Skin epidermis (tissue), 12 donors: Measurements from ENCODE around the gene UTP25.
A peak's percentile ranks its signal among the peaks of the same experiment; 100 is the strongest.
"Not testable (repeated sequence)": the region's sequence is repeated elsewhere in the genome, so short reads cannot be mapped to it uniquely, and the experiment has no call there.

Experiments used
- H3K27ac ChIP-seq, 21 experiments: fragments of 200-600 bp; sonication (generic) in 11 of 21; one replicate each; pipeline ENCODE4 v1.5.0; 2020; ENCODE audit warnings: mild to moderate bottlenecking in 3 of 21, inconsistent platforms in 2 of 21, moderate library complexity in 2 of 21
- H3K4me3 ChIP-seq, 7 experiments: fragments of 200-600 bp; sonication (generic) in 2 of 7; one replicate each; pipeline ENCODE4 v1.5.0; 2020; ENCODE audit warnings: inconsistent platforms in 2 of 7, mild to moderate bottlenecking in 2 of 7, moderate library complexity in 1 of 7

Gene UTP25

DNA sequence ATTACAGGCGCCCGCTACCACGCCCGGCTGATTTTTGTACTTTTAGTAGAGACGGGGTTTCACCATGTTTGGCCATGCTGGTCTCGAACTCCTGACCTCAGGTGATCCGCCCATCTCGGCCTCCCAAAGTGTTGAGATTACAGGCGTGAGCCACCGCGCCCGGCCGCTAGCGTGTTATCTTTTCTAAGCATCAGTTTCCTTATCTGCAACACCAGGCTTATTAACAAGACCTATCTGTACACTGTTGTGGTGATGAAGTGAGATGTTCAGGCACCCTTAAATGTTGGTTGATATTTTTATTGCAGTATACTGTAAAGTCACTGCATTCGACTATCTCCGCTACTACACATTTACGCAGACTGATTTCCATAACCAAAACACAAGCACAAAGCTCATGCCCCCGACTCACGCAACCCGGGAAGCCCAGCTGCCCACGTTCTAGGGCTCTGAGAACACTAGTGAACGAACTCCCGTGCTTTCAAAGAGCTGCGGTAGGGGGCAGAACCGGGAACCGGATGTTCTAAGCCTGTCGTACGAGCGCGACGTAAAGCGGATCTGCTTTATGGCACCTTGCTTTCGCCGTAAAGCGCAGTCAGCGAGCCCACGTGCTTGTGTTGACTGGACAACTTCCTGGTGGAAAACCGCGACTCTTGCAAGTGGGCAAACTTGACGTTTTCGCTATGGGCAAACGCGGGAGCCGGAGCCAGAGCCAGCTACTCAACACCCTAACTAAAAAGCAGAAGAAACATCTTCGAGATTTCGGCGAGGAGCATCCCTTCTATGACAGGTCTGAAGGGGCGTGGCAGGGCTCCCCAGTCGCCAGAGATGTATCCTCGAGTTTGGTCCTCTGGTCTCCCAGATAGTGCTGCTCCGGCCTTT, at the start of gene UTP25:
Gene UTP25, plus strand, starts transcription at position 589 of the 879 bp plus-strand sequence. Its CDS starts 92 bp downstream, at position 681.
- Histone ChIP-seq H3K27ac (peak within 1 kb of the TSS; percentile 29 to 90 (median 77)), H3K4me3 (peak within 1 kb of the TSS; percentile 56 to 92 (median 73))

DNA sequence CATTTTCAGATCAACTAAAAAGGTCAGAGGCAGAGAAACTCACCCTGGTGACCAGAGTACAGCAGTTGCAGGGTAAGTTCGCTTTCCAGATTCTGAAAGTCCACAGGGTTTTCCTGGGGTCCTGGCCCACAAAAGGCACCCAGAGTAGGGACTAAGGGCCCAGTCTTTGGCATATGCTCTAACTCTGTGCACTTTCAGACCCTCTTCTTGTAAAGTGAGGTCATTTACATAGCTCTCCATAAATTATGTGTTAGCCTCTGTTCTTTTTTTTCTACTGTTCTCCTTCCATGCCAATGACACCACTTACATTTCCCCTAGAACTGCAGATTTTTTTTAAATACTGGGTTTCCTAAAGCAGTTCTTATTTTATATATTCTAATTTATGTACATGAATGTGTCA, 49.7 kb upstream of the UTP25 start:
- Histone ChIP-seq H3K4me3 (no peak overlapping the region), H3K27ac (no peak overlapping the region)

- Histone ChIP-seq H3K4me3 (no peak overlapping the region), H3K27ac (no peak overlapping the region)
Measured at GRCh38 chr1:209780268-209780667, 47.5 kb upstream of the UTP25 start.

DNA sequence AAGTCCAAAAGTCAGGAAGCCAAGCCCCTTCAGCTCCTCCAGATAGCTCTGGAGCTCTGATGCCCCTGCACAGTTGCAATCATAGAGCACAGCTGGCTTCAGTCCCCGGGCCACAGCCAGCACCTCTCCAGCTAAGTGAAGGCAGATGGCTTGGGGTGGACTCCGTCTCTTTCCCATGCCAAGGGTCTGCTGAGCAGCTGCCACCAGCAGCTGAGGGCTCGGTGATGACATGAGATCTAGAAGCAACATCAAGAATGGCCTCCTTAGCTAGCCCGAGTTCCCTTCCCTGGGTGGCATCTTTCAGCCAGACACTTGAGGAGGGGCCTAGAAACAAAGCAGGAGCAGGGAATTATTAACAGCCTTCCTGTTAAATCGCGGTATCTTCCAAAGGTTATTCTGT, 44.4 kb upstream of the UTP25 start:
- peak overlapping the region in 6 of 21 experiments; percentile 82 to 93 (median 90) for H3K27ac ChIP-seq
- H3K4me3 ChIP-seq: peak overlapping the region in 4 of 7 experiments; percentile 45 to 68 (median 57)

- H3K4me3 ChIP-seq: peak within 1 kb of the TSS; percentile 43 to 68 (median 50)
- peak within 1 kb of the TSS; percentile 37 to 96 (median 89) for H3K27ac ChIP-seq
Measured at GRCh38 chr1:209784265-209785169, 43.3 kb upstream of the UTP25 start, which contains the start of gene C1orf74. C1orf74 (minus strand) TSS chr1:209784559; CDS start chr1:209783634, 925 bp downstream.

DNA sequence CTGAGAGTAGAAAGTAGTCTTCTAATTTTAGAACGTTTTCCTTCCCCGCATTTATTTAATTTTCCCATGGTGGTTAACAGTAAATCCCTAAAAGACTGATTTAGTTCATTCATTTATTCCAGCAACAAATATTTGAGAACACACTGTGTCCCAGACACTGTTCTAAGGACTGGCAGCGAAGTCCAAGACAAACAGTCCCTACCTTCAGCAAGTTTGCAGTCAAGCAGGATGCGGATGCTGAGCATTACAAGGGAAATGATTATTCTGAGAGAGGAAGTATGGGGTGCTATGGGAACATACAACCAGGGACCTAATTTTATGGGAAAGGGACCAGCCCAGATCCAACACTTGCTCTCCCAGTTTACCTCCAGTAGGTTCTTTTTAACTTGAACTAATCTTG, 42.2 kb upstream of the UTP25 start:
- H3K27ac ChIP-seq: peak overlapping the region in 7 of 21 experiments; percentile 80 to 91 (median 91)
- H3K4me3 ChIP-seq: no peak overlapping the region

GRCh38 chr1:209786146-209786545, 41.6 kb upstream of the UTP25 start:
- peak overlapping the region in 3 of 21 experiments; percentile 12 to 80 (median 41) for H3K27ac ChIP-seq
- H3K4me3 ChIP-seq: no peak overlapping the region

GRCh38 chr1:209787551-209787950, 40.2 kb upstream of the UTP25 start:
- H3K27ac ChIP-seq: peak overlapping the region in 10 of 21 experiments; percentile 15 to 62 (median 33)
- H3K4me3 ChIP-seq: no peak overlapping the region

GRCh38 chr1:209789245-209789644, 38.5 kb upstream of the UTP25 start:
- Histone ChIP-seq H3K27ac (no peak overlapping the region), H3K4me3 (no peak overlapping the region)

GRCh38 chr1:209790286-209791193, 37.2 kb upstream of the UTP25 start:
- Histone ChIP-seq H3K27ac (no peak overlapping the region), H3K4me3 (no peak overlapping the region)

GRCh38 chr1:209791920-209792319, 35.9 kb upstream of the UTP25 start:
- Histone ChIP-seq H3K27ac (no peak overlapping the region), H3K4me3 (no peak overlapping the region)

DNA sequence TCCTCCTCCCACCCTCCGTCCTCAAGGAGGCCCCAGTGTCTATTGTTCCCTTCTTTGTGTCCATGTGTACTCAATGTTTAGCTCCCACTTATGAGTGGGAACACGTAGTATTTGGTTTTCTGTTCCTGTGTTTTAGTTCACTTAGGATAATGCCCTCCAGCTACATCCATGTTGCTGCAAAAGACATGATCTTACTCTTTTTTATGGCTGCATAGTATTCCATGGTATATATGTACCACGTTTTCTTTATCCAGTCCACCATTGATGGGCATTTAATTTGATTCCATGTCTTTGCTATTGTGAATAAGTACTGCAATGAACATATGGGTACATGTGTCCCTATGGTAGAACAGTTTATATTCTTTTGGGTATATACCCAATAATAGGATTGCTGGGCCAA, 34.1 kb upstream of the UTP25 start:
- not testable (repeated sequence) for H3K27ac ChIP-seq, H3K4me3 ChIP-seq

GRCh38 chr1:209797978-209798639, 29.7 kb upstream of the UTP25 start:
- no peak overlapping the region for H3K4me3 ChIP-seq
- peak overlapping the region in 2 of 21 experiments; percentile 5 to 52 for H3K27ac ChIP-seq

DNA sequence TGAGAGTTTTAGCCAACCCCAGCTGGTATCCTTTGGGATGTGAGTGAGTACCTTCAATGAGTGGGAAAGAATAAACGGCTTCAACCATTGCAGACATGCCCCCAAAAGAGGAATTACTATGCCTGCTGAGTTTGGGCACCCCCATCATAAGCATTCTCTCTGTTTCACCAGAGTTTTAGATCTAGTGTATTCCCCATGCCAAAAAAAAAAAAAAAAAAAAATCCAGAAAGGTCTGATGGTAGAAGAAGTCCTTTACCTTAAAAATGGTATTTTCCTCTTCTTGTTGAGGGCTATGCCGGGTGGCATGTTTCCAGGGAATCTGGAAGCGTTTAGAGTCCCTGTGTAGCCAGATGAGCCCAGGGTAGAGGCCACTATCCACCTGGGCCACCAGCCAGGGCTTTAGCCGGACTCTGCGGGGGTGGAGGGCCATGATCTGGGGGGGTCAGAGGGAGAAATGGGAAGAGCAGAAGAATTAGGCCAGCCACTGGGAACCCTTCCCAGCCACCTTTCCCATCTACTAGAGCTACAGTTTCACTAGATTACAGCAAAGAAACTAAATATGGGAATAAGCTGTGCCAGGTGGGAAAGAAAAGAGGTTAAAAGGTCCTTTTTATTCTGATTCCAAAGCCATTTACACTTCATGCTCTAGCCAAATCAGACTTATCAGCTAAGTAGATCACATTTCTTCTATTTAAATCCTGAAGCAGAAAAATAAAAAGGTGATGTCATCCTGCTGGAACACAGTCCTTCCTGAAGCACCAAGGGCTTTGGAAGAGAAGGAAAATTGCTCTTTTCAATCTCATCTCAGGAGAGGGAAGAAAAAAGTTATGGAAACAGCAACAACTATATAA, 26.6 kb upstream of the UTP25 start:
- Histone ChIP-seq H3K4me3 (peak overlapping the region in 1 of 7 experiments; percentile 60), H3K27ac (peak overlapping the region in 6 of 21 experiments; percentile 2 to 60 (median 29))

GRCh38 chr1:209802117-209802779, 25.5 kb upstream of the UTP25 start:
- Histone ChIP-seq H3K4me3 (peak overlapping the region in 2 of 7 experiments; percentile 60 to 61), H3K27ac (peak overlapping the region in 10 of 21 experiments; percentile 3 to 60 (median 38))

- H3K4me3 ChIP-seq: peak overlapping the region in 3 of 7 experiments; percentile 15 to 61 (median 60)
- H3K27ac ChIP-seq: peak overlapping the region in 7 of 21 experiments; percentile 3 to 52 (median 32)
Measured at GRCh38 chr1:209802780-209803152, 25.0 kb upstream of the UTP25 start.

GRCh38 chr1:209803568-209803967, 24.2 kb upstream of the UTP25 start:
- peak overlapping the region in 2 of 21 experiments; percentile 28 to 32 for H3K27ac ChIP-seq
- H3K4me3 ChIP-seq: peak overlapping the region in 5 of 7 experiments; percentile 15 to 64 (median 60)
